IMR-90 (cell line): Measurements from ENCODE around the gene EFNA5. TPM values are rescaled to one million over a fixed set of nuclear protein-coding genes. Genes with fewer than 3 reads are reported as not detected.

ENCODE experiments used
- ATAC-seq: fragments of 200-7000 bp; cut with Tn5 transposase; 2 replicates; pipeline ENCODE4 v1.9.1; 2020; ENCODE audit warnings: low read depth, mild to moderate bottlenecking, moderate library complexity
- BruUV-seq: library from RNA; stranded (reverse); fragments of 400-500 nt; replicated peaks from 2 replicates; lab custom pipeline; 2021; lab: Mats Ljungman, UMichigan
- CTCF ChIA-PET: fragments of 300-600 bp; formaldehyde crosslinking; extraction: SDS; loops from one replicate; lab custom pipeline; 2021; ENCODE audit warnings: antibody characterized with exemption; lab: Yijun Ruan, JAX
- POLR2A ChIA-PET: fragments of 300-600 bp; sonication (Branson Sonifier 250); formaldehyde crosslinking; loops from one replicate; lab custom pipeline; 2022; ENCODE audit warnings: antibody characterized with exemption; ENCODE audit not compliant: unreplicated experiment; lab: Charles Lee
- DNase-seq: peaks from one replicate; pipeline ENCODE4 v3.0.0; 2013
- H2AFZ ChIP-seq: replicated peaks from 2 replicates; pipeline ENCODE3; 2013; ENCODE audit warnings: low read length, mild to moderate bottlenecking; ENCODE audit not compliant: poor library complexity
- H2AK5ac ChIP-seq: 2 replicates; pipeline ENCODE4 v1.6.1; 2013; ENCODE audit warnings: low read depth, low read length, inconsistent platforms
- H2AK9ac ChIP-seq: replicated peaks from 2 replicates; pipeline ENCODE3; 2013; ENCODE audit warnings: mild to moderate bottlenecking, low read depth, low read length, moderate library complexity; ENCODE audit not compliant: poor library complexity
- H2BK120ac ChIP-seq: 2 replicates; pipeline ENCODE4 v1.6.1; 2013; ENCODE audit warnings: low read depth, low read length, inconsistent platforms
- H2BK15ac ChIP-seq: 3 replicates; pipeline ENCODE4 v1.6.1; 2013; ENCODE audit warnings: low read depth, low read length, inconsistent platforms
- H2BK20ac ChIP-seq: 2 replicates; pipeline ENCODE4 v1.6.1; 2013; ENCODE audit warnings: low read depth, mild to moderate bottlenecking, inconsistent platforms, low read length, moderate library complexity
- H2BK5ac ChIP-seq: 2 replicates; pipeline ENCODE4 v1.6.1; 2013; ENCODE audit warnings: mild to moderate bottlenecking, low read depth, low read length, inconsistent platforms; ENCODE audit not compliant: poor library complexity, severe bottlenecking
- H3K14ac ChIP-seq: replicated peaks from 2 replicates; pipeline ENCODE4 v1.6.1; 2013; ENCODE audit warnings: low read depth, low read length, inconsistent platforms
- H3K18ac ChIP-seq: 2 replicates; pipeline ENCODE4 v1.6.1; 2013; ENCODE audit warnings: low read depth, low read length, control low read depth
- H3K23ac ChIP-seq: 2 replicates; pipeline ENCODE4 v1.6.1; 2013; ENCODE audit warnings: low read depth, low read length, inconsistent platforms
- H3K27ac ChIP-seq: 2 replicates; pipeline ENCODE4 v1.5.1; 2013; ENCODE audit warnings: mild to moderate bottlenecking, control low read depth, low read length; ENCODE audit not compliant: insufficient read depth
- H3K27me3 ChIP-seq: 2 replicates; pipeline ENCODE4 v1.6.1; 2013; ENCODE audit warnings: low read length; ENCODE audit not compliant: control insufficient read depth, insufficient read depth
- H3K36me3 ChIP-seq: 2 replicates; pipeline ENCODE4 v1.6.1; 2013; ENCODE audit warnings: low read length, mixed read lengths; ENCODE audit not compliant: control insufficient read depth, insufficient read depth
- H3K4ac ChIP-seq: 2 replicates; pipeline ENCODE4 v1.6.1; 2013; ENCODE audit warnings: low read depth, low read length, inconsistent platforms
- H3K4me1 ChIP-seq: 2 replicates; pipeline ENCODE4 v1.6.1; 2013; ENCODE audit warnings: low read length, mixed read lengths; ENCODE audit not compliant: control insufficient read depth, insufficient read depth
- H3K4me2 ChIP-seq: 2 replicates; pipeline ENCODE4 v1.6.1; 2013; ENCODE audit warnings: low read depth, mild to moderate bottlenecking, control low read depth, low read length, moderate library complexity
- H3K4me3 ChIP-seq: 2 replicates; pipeline ENCODE4 v1.5.1; 2013; ENCODE audit warnings: low read depth, mild to moderate bottlenecking, control low read depth, low read length, moderate library complexity; ENCODE audit not compliant: insufficient read depth
- H3K56ac ChIP-seq: 2 replicates; pipeline ENCODE4 v1.6.1; 2013; ENCODE audit warnings: low read length, inconsistent platforms; ENCODE audit not compliant: insufficient read depth; ENCODE audit errors: extremely low read depth
- H3K79me1 ChIP-seq, 2 experiments: 2 replicates each; pipeline ENCODE4 v1.6.1; 2013; ENCODE audit warnings: low read length in 2 of 2, inconsistent platforms in 1 of 2, low read depth in 1 of 2
- H3K9ac ChIP-seq: 2 replicates; pipeline ENCODE4 v1.6.1; 2013; ENCODE audit warnings: low read depth, low read length, control low read depth
- H3K9me1 ChIP-seq: 2 replicates; pipeline ENCODE4 v1.6.1; 2013; ENCODE audit warnings: low read length, inconsistent platforms; ENCODE audit not compliant: insufficient read depth
- H3K9me3 ChIP-seq: 2 replicates; pipeline ENCODE4 v1.6.1; 2013; ENCODE audit warnings: low read length; ENCODE audit not compliant: control insufficient read depth, insufficient read depth
- H4K20me1 ChIP-seq: 2 replicates; pipeline ENCODE4 v1.6.1; 2013; ENCODE audit warnings: low read length, inconsistent platforms; ENCODE audit not compliant: insufficient read depth
- H4K5ac ChIP-seq: 2 replicates; pipeline ENCODE4 v1.6.1; 2013; ENCODE audit warnings: mild to moderate bottlenecking, low read depth, low read length, control low read depth
- H4K8ac ChIP-seq, 2 experiments: 2 replicates each; pipeline ENCODE4 v1.6.1; 2013; ENCODE audit warnings: low read depth in 2 of 2, low read length in 2 of 2, control low read depth in 1 of 2, inconsistent platforms in 1 of 2
- H4K91ac ChIP-seq: 2 replicates; pipeline ENCODE4 v1.6.1; 2013; ENCODE audit warnings: low read depth, low read length, inconsistent platforms; ENCODE audit not compliant: insufficient read depth
- CEBPB ChIP-seq: IDR thresholded peaks from 2 replicates; pipeline ENCODE4 v1.6.1; 2012; ENCODE audit warnings: low read depth, low read length, improper control_type of control experiment
- CHD1 ChIP-seq: IDR thresholded peaks from 2 replicates; pipeline ENCODE4 v1.6.1; 2012; ENCODE audit warnings: low read depth, low read length, improper control_type of control experiment
- CTCF ChIP-seq: conservative IDR thresholded peaks from 2 replicates; pipeline ENCODE4 v1.5.1; 2012; ENCODE audit warnings: mild to moderate bottlenecking, low read depth, low read length, improper control_type of control experiment
- MAFK ChIP-seq: IDR thresholded peaks from 2 replicates; pipeline ENCODE4 v1.6.1; 2012; ENCODE audit warnings: low read depth, low read length, improper control_type of control experiment
- MAZ ChIP-seq: IDR thresholded peaks from 2 replicates; pipeline ENCODE4 v1.6.1; 2012; ENCODE audit warnings: low read depth, mild to moderate bottlenecking, low read length, improper control_type of control experiment, moderate library complexity, borderline replicate concordance
- MXI1 ChIP-seq: IDR thresholded peaks from 2 replicates; pipeline ENCODE4 v1.6.1; 2012; ENCODE audit warnings: low read depth, mild to moderate bottlenecking, low read length, moderate library complexity, borderline replicate concordance
- RAD21 ChIP-seq: IDR thresholded peaks from 2 replicates; pipeline ENCODE4 v1.6.1; 2012; ENCODE audit warnings: low read length, improper control_type of control experiment
- SMC3 ChIP-seq: fragments of 150-350 bp; IDR thresholded peaks from 2 replicates; pipeline ENCODE4 v1.6.1; 2016; ENCODE audit warnings: low read depth, mild to moderate bottlenecking, antibody characterized with exemption, low read length, moderate library complexity
- WGBS, 2 experiments: methylation state at CpG; one replicate each; pipeline versions ENCODE4 v1.1.5 to v1.1.7; 2013; ENCODE audit warnings: missing lambda C conversion rate in 2 of 2; ENCODE audit not compliant: insufficient read length in 1 of 2; ENCODE audit errors: extremely low coverage in 2 of 2; 5-methylcytosine and 5-hydroxymethylcytosine counted together
- dilution Hi-C: fragments of 300-500 bp; cut with HindIII; formaldehyde crosslinking; loops from one replicate; pipeline ENCODE4 v1.14.3; 2018; ENCODE audit warnings: low sequenced_read_pairs; ENCODE audit not compliant: unreplicated experiment
- in situ Hi-C: fragments of 300-500 bp; cut with MboI; formaldehyde crosslinking; loops from 3 replicates; pipeline ENCODE4 v1.14.3; 2019; ENCODE audit warnings: low sequenced_read_pairs, inconsistent platforms, mixed read lengths
- intact Hi-C: fragments of 100-400 bp; cut with micrococcal nuclease; formaldehyde crosslinking; loops from 2 replicates; pipeline ENCODE4 v1.10.0; 2022
- polyA plus RNA-seq, 3 experiments: library from polyadenylated mRNA; depleted of rRNA; stranded (reverse); fragments of >200 nt; gene quantifications; 2 replicates each; pipeline ENCODE4 v1.2.3, GENCODE V29; 2012; ENCODE audit warnings: low replicate concordance in 1 of 3
- total RNA-seq: library from RNA; depleted of rRNA; stranded (reverse); fragments of >200 nt; gene quantifications from 2 replicates; pipeline ENCODE4 v1.2.3, GENCODE V29; 2012

Gene EFNA5
- total and polyA plus RNA-seq, 2 of the 4 experiments (the other 2 are of a cell fraction): 1.5 to 1.6 TPM

- no peak overlapping the region for H4K5ac ChIP-seq
- no peak overlapping the region for H3K4me2 ChIP-seq
- no peaks in the 10 kb centered on the region for H4K20me1 ChIP-seq
- ChIA-PET POLR2A (no interaction called here), CTCF (no interaction called here)
- H2BK120ac ChIP-seq: no peak overlapping the region
- H3K27ac ChIP-seq: no peak overlapping the region
- H2AK9ac ChIP-seq: no peak overlapping the region
- H3K56ac ChIP-seq: no peak overlapping the region
- no peak overlapping the region for H2BK20ac ChIP-seq
- no peaks in the 10 kb centered on the region for H3K36me3 ChIP-seq
- no peak overlapping the region for H3K9ac ChIP-seq
- no peak overlapping the region for H3K23ac ChIP-seq
- H4K8ac ChIP-seq: no peak overlapping the region
- BruUV-seq: no TSS peak
- in situ Hi-C loops: no loop called here
- ATAC-seq: no peak
- no peak overlapping the region for H2BK15ac ChIP-seq
- no peak overlapping the region for H3K14ac ChIP-seq
- no peak overlapping the region for H2BK5ac ChIP-seq
- no peak overlapping the region for H3K4me3 ChIP-seq
- dilution Hi-C loops: no loop called here
- no peak for DNase-seq
- intact Hi-C loops: no loop called here
- H3K27me3 ChIP-seq: peaks cover 2% of the 10 kb centered on the region; the same call in 1 of the 2 replicates
- no peaks in the 10 kb centered on the region for H3K9me3 ChIP-seq
- no peaks in the 10 kb centered on the region for H3K79me1 ChIP-seq
- no peaks in the 10 kb centered on the region for H3K4me1 ChIP-seq
- no peak overlapping the region for H3K18ac ChIP-seq
- no peak overlapping the region for H2AFZ ChIP-seq
- no peak for TF ChIP-seq CEBPB
- no peak for TF ChIP-seq CHD1
- TF ChIP-seq SMC3: no peak
- TF ChIP-seq MAZ: no peak
- no peak for TF ChIP-seq CTCF
- no peak for TF ChIP-seq MAFK
- TF ChIP-seq MXI1: no peak
- TF ChIP-seq RAD21: no peak
- H4K91ac ChIP-seq: no peak overlapping the region
- H2AK5ac ChIP-seq: no peak overlapping the region
- H3K9me1 ChIP-seq: no peaks in the 10 kb centered on the region
- 96% methylated on average over 4 of the region's 9 CpGs; no CpG with 5 or more reads in 1 of the 2 experiments for WGBS, 2 experiments
- H3K4ac ChIP-seq: no peak overlapping the region
Measured at GRCh38 chr5:107330903-107331302, 339.8 kb downstream of the EFNA5 start.
